ENCODE data around the gene EMC7.
A peak's percentile ranks its signal among the peaks of the same experiment; 100 is the strongest.

- TF ChIP-seq POLR2A (IDR thresholded peaks at IDR 0.05; ENCODE audit: low read depth, low read length) (no peak), POLR2AphosphoS5 (IDR thresholded peaks at IDR 0.05; ENCODE audit: low read depth, low read length) (peak; percentile 45; the same call in 1 of the 2 replicates), TAF1 (IDR thresholded peaks at IDR 0.05; ENCODE audit: low read depth, low read length) (peak; percentile 40; the same call in 1 of the 2 replicates)
These were observed 62.5 kb downstream of the EMC7 start, which contains the start of gene AVEN for GRCh38 chr15:34038871-34039789.

Data from GM12891 (cell line).